DMS53 treated with DMSO at 0.1 percent for 48 hours (cell line): Measurements from ENCODE around the gene PTPRN2.

Experiments used
- DNase-seq: peaks from one replicate; lab custom pipeline; 2025; ENCODE audit not compliant: unreplicated experiment; lab: John Stamatoyannopoulos, UW

Gene PTPRN2

GRCh38 chr7:157977306-157977705 lies 610.3 kb downstream of the PTPRN2 start:
- no peak for DNase-seq

GRCh38 chr7:157976406-157976805 lies 611.2 kb downstream of the PTPRN2 start:
- DNase-seq: no peak

- DNase-seq: no peak
These were observed 611.9 kb downstream of the PTPRN2 start for GRCh38 chr7:157975401-157976372.

GRCh38 chr7:157974678-157975230 lies 612.9 kb downstream of the PTPRN2 start:
- DNase-seq: no peak

- DNase-seq: no peak
These were observed 613.5 kb downstream of the PTPRN2 start for GRCh38 chr7:157973971-157974677.

GRCh38 chr7:157972914-157973313 lies 614.7 kb downstream of the PTPRN2 start:
- DNase-seq: no peak

- no peak for DNase-seq
These were observed 616.1 kb downstream of the PTPRN2 start for GRCh38 chr7:157971501-157971900.

- DNase-seq: no peak
These were observed 616.9 kb downstream of the PTPRN2 start for GRCh38 chr7:157970744-157971143.

- no peak for DNase-seq
These were observed 617.6 kb downstream of the PTPRN2 start for GRCh38 chr7:157969995-157970394.

- no peak for DNase-seq
These were observed 621.1 kb downstream of the PTPRN2 start for GRCh38 chr7:157966490-157966889.

GRCh38 chr7:157964521-157964920 lies 623.1 kb downstream of the PTPRN2 start:
- DNase-seq: no peak

GRCh38 chr7:157964016-157964415 lies 623.6 kb downstream of the PTPRN2 start:
- no peak for DNase-seq

- DNase-seq: no peak
These were observed 624.1 kb downstream of the PTPRN2 start for GRCh38 chr7:157963526-157963925.

GRCh38 chr7:157962458-157963306 lies 624.9 kb downstream of the PTPRN2 start:
- DNase-seq: peak; percentile 75

GRCh38 chr7:157961731-157962457 lies 625.7 kb downstream of the PTPRN2 start:
- DNase-seq: peak; percentile 80

- DNase-seq: no peak
These were observed 632.1 kb downstream of the PTPRN2 start for GRCh38 chr7:157955348-157955999.

GRCh38 chr7:157954901-157955300 lies 632.7 kb downstream of the PTPRN2 start:
- no peak for DNase-seq

- DNase-seq: no peak
These were observed 634.6 kb downstream of the PTPRN2 start for GRCh38 chr7:157952841-157953645.
